Central memory CD4-positive, alpha-beta T cell (primary cell): Measurements from ENCODE around the gene CENPS.
"Not testable (repeated sequence)": the region's sequence is repeated elsewhere in the genome, so short reads cannot be mapped to it uniquely, and the experiment has no call there.

Experiments used
- DNase-seq: peaks from one replicate; pipeline ENCODE4 v3.0.0; 2022

Gene CENPS

DNA sequence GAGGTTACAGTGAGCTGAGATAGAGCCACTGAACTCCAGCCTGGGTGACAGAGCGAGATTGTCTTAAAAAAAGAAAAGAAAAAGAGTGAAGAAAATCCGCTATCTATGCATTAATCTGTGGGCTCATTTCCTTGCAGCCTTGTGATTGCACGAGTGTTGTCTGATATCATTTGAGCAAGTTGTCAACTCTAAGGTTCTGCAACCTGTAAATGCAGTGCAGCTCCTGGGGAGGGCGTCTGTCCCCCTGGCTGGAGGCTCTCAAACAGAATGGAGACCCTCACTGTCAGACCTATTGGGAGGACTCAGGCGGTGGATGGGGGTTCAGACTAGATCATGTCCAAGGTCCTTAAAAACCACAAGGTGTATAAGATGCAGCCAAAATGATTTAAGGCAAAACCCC is 25.8 kb downstream of the CENPS start:
- no peak for DNase-seq

DNA sequence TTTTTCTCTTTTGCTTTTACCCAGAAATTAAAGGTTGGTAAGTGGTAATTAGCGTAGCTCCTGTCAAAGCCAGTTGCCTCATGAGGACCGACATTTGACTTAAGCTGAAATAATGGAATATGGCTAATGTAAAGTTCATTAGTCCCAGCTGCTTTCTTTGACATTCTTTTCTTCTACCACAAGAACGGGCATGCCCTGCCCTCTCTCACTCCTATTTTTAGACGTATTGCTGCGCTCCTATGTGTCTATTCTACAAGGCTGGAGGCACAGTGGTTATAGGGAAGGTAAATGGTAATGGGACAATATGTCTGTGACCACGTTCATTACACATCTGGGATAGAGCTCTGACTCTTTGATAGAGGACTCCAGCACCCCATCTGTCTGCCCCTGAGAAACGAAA is 26.4 kb downstream of the CENPS start:
- DNase-seq, result no peak

GRCh38 chr1:10457462-10457861 is 27.2 kb downstream of the CENPS start:
- DNase-seq, result not testable (repeated sequence)

- DNase-seq, result no peak
Measured at GRCh38 chr1:10457875-10458274, 27.6 kb downstream of the CENPS start.

DNA sequence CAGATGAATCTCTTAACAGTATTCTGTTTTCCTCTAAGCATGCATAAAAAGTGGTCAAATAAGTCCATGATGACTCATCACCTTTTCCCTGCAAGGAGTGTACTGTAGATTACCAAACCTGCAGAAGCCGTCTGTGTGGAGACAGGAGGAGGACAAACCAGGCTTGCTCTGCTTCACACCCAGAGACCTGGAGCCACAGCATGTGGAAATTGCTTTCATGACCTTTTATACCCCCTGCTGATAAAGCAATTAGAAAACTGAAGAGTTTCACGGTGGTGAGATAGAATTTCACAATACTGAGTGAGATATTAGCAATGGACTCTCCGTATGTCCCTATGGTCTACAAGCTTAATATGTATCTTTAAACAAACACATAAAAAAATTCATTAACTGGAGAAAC is 29.0 kb downstream of the CENPS start:
- DNase-seq, result no peak

GRCh38 chr1:10467078-10467477 is 36.8 kb downstream of the CENPS start:
- no peak for DNase-seq

DNA sequence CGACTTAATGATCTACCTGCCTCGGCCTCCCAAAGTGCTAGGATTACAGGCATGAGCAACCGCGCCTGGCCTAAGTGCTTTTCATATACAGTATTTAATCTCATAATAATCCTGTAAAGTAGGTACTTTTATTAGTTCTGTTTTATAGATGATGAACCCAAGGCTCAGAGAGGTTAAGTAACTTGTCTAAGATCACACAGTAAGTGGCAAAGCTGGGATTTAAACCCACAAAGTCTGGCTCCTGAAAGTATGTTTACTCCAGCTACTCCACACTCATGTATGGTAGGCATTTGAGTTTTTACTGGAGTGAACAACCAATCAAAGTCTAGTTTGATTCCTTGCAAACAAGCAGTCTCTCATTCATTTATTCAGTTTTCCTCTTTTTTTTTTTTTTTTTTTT is 39.8 kb downstream of the CENPS start:
- no peak for DNase-seq

DNA sequence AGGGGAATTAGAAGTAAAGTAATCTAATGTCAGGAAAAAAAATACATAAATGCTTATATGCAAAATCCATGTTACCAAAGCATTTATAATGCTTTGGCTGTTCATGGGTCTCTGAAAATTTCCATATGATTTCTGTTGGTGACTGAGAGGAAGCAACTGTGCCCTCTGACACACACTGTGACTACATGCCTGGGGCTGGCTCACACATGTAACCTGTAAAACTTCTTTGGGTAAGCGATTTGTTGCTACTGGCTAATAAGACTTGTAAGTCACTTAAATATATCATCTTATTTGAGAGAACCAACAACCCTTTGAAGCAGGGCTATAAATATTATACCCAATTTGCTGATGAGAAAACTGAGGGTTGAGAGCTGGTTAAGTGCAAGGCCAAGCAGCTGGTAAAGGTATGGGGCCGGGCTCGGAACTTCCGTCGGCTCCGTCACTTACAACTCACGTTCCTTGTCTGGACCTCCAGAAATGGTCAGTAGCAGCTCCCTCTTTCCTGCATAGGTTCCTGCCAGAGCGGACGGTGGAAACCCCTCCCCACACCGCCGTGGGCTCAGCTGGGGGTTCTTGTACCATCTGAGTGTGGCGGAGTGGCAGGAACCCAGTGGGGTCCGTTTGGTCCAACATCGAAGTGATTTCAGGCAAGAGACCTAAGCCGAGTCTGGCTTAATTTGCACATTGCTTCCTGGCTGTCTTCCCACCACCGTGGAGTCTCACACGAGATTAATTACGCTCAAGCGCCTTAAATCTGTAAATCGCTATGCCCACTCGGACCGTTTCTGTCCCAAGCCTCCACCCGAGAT is 41.4 kb downstream of the CENPS start:
- no peak for DNase-seq

DNA sequence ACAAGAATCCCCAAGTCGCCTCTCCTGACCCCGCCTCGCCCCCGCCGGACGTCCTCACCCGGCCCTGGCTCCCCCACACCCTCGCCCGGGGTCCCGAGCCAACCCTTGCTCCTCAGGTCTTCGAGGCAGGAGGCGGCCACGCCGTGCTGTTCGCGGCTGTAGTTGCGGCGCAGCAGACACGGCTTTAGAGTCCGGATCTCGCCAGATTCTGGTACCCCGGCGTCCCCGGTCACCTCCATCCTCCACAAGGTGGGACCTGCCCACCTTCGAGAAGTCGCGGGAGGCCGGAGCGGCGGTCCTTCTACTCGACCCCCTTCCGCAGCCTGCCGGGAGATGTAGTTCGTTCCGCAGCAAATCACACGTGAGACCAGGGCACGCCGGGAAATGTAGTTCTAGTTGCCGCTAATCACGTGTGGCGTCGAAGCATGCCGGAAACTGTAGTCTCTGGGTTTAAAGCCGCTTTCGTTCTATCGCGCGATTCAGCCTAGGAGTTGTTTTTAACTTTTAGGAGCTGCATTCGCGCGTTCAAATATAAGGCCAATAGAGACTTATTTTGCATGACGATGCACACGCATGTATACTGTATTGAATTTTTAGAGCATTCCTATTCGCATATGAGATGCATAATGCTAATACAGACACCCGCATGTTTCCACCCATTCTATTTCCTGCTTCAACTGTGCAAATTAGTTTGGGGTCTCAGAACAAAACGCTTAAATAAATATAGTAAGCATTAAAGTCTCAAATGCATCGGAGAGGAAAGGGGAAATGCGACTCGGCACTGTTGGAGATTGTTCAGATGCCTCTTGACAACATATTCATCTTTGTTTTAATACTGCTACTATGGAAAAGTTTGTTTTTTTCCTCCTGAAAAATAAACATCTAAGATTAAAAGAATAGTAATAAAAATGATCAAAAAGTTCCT is 42.2 kb downstream of the CENPS start, which contains the start of gene DFFA:
TSS of gene DFFA (minus strand) at position 310 of the 925 bp plus-strand sequence. CDS start at position 239, 71 bp downstream.
- DNase-seq, result peak; percentile 86

DNA sequence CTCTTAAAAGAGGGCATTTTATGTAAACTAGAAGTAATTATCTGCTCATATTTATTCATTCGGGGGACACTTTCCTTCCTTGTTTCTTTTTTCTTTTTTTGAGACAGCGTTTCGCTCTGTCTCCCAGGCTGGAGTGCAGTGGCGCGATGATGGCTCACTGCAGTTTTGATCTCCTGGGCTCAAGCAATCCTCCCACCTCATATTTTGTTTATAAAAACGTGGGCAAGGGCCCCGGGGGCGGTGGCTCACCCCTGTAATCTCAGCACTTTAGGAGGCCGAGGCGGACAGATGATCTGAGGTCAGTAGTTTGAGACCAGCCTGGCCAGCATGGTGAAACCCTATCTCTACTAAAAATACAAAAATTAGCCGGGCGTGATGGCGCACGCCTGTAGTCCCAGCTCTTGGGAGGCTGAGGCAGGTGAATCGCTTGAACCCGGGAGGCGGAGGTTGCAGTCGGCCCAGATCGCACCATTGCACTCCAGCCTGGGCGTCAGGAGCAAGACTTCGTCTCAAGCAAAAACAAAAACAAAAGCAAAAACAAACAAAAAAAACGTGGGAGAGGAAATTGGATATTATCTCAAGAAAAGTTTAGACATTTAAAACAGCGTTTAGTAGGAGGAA is 43.0 kb downstream of the CENPS start:
- no peak for DNase-seq

DNA sequence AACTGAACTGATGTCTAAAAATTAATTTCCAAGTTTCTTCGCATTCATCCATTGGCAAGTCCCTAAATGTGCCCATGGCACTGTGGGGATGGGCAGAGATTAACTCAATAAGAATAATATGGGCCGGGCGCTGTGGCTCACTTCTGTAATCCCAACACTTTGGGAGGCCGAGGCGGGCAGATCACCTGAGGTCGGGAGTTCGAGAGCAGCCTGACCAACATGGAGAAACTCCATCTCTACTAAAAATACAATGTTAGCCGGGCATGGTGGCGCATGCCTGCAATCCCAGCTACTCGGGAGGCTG is 44.0 kb downstream of the CENPS start:
- not testable (repeated sequence) for DNase-seq

DNA sequence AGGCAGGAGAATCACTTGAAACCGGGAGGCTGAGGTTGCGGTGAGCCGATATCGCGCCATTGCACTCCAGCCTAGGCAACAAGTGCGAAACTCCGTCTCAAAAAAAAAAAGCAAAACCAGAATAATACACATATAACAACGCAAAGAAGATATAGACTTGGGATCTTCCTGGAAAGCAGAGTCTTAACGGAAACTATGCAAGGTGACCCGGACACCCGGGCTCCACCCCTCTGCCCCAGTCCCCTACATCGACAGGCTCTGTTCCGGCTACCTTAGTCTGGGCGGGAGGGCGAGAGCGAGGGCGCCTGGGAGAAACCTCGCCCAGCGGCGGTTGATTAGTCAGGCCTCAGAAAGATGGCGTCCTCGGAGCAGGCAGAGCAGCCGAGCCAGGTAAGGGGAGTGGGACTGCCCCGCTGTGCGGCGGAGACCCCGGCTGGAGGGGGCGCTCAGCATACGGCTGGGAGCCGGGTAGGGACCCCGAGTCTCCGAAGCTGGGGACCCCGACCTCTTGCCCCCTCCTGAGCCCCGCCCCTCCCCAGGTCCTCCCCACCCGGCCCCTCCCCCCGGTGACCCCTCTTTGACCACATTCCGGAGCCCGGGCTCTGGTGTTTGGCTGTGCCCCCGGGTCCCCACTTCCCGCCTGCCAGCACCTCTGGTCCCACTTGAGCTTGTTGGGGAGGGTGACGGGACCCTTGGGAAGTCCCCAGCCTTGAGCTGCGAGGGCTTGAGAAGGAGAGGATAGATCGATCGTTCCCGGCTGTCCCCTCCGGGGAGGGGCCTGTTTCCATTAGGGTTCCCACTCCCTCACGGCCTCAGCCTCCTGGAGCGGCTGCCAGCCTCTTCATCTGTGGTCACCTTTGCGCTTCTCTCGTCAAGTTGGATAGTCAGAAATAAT is 44.6 kb downstream of the CENPS start, which contains the start of gene PEX14:
TSS of gene PEX14 (plus strand) at position 338 of the 895 bp plus-strand sequence. CDS start at position 355, 17 bp downstream.
- DNase-seq, result peak; percentile 78

DNA sequence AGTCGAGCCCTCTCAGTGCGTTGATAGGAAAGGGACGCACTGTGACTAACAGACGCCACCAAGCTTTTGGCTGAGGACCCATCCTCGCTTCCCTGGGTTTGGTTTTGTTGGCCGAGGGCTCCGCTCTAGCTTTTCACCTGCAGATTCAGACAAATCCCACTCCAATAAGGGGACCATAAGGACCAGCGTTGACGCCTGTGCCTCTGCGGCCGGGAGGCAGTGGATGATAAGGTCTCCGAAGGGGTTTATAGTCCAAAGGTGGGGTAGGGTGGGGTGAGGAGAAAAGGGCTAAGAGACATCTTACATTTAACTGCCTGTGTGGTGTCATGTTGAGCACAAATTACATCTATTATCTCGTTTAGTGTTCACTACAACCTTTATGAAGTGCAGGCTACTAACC is 45.3 kb downstream of the CENPS start:
- no peak for DNase-seq

DNA sequence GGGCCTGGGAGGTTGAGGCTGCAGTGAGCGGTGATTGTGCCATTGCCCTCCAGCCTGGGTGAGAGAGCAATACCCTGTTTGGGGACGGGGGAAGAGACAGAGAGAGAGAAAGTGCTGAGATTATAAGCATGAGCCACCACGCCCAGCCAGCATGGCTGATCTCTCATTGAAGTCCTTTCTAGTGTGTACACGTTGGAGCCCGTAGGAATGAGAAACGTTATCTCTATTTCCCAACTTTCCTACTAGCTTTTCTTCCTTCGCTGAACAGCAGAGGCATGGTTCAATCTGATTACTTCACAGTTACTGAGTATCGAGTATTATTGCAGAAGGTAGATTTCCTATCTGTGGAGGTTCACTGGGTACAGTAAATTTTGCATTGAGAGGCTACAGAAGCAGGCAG is 49.1 kb downstream of the CENPS start:
- no peak for DNase-seq

DNA sequence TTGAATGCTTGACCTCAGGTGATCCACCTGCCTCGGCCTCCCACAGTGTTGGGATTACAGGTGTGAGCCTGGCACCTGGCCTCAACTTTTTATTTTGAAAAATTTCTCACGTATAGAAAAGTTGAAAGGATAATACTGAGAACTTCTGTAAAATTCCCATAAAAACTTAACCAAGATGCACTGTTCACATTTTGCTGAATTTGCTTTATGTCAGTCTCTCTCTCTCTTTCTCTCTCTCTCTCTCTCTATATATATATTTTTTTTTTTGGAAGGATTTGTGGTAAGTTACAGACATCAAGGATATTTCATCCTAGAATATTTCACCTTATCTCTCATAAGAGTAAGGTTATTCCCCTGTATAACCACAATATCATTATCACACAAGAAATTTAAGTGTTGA is 50.4 kb downstream of the CENPS start:
- no peak for DNase-seq

GRCh38 chr1:10484521-10484920 is 54.3 kb downstream of the CENPS start:
- DNase-seq, result no peak

- no peak for DNase-seq
Measured at GRCh38 chr1:10489291-10490055, 59.2 kb downstream of the CENPS start.

DNA sequence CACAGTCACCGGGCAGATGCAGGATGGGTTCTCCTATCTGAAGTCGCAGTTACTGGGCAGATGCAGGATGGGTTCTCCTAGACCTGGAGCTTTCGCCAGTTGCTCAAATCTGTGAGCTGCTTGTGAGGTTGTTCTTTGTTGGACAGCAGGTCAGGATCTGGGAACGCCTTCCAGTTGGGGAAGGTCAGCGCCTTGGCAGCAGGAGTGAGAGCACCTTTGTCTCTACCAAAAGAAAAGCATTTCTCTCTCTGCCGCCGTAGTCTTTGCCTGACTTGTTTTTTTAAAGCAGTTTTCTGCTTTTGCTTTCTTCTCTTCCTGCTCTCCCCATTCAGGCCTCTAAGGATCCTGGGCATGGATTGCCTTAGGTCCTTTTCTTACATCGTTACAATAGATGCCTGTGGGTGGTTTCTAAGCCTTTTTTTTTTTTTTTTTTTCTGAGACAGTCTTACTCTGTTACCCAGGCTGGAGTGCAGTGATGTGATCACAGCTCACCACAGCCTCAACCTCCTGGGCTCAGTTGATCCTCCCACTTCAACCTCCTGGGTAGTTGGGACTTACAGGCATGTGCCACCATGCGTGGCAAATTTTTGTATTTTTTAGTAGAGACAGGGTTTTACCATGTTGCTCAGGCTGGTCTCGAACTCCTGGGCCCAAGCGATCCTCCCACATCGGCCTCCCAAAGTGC is 60.2 kb downstream of the CENPS start:
- no peak for DNase-seq
